HG03175 (cell line): ENCODE measurements around the gene NRGN.
A peak's percentile ranks its signal among the peaks of the same experiment; 100 is the strongest.

Source experiments
- ATAC-seq: cut with Tn5 transposase; IDR thresholded peaks from one replicate; pipeline ENCODE4 v1.9.1; 2021; ENCODE audit warnings: mild to moderate bottlenecking, moderate library complexity; ENCODE audit not compliant: unreplicated experiment

NRGN gene

DNA sequence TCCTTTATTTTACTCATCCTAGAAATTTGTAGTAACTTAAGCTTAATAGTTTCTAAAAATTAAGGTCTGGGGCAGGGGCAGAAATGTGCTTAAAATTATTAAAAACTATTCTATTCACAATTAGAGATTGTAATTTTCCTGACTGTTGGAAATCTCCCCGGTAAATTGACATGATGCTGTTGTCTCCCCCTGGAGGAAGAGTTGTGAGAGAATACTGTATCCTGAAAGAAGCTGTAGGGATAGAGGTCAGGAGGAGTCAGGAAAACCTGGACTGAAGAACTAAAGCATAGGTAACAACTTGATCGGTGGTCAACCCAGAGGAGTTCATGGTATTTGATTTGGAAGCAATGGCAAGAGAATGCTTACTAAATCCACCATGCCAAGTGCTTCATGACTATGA lies 38.5 kb downstream of the NRGN start:
- ATAC-seq = no peak

GRCh38 chr11:124779568-124779967 lies 39.8 kb downstream of the NRGN start:
- ATAC-seq = no peak

DNA sequence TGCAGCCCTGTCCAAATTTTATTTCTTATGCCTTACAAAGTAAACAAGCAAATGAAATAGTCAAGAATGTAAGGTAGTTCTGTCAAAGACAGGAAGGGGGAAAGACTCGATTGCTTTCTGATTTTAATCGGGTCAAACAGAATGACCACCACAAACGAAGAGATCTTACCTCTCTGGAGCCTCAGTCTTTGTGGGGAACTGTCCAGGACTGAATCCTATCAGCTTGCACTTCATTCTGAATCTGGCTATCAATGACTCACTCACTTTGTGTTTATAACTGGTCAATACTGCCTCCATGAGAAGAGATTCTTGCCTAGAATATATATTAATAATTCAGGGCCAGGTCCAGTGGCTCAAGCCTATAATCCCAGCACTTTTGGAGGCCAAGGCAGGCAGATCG lies 43.3 kb downstream of the NRGN start:
- no peak for ATAC-seq

GRCh38 chr11:124784051-124784450 lies 44.3 kb downstream of the NRGN start:
- no peak for ATAC-seq

- no peak for ATAC-seq
Observed at GRCh38 chr11:124788521-124788920, 48.8 kb downstream of the NRGN start.

DNA sequence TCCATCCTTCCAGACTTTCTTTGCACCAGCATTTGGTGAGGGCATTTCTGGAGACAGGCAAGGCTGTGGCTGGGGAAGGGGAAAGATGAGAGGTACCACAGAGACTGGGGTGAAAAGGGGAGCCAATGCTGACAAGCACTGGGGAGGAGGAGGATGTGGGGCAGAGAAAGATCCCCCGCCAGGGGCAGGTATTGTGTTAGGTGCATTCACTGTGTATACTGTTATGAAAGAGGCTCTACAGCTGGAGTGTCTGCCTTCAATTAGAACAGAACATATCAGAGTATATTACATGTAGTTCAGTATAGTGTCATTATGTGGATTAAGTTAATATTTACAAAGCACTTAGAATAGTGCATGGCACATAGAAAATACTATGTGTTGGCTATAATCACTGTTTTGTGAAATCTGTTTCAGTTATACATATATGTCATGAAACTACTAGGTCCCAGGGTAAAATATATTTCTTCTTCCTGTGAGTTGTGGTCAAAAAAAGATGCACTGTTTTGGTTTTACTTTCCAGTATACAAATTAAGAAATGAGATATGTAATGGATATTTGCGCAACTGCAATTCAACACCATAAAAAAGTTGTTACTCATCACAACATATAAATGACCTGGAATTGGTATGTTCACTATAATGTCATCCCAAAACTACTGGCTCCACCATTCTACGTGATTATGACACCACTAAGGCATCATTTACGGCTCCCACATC lies 52.0 kb downstream of the NRGN start:
- ATAC-seq = peak; percentile 79

DNA sequence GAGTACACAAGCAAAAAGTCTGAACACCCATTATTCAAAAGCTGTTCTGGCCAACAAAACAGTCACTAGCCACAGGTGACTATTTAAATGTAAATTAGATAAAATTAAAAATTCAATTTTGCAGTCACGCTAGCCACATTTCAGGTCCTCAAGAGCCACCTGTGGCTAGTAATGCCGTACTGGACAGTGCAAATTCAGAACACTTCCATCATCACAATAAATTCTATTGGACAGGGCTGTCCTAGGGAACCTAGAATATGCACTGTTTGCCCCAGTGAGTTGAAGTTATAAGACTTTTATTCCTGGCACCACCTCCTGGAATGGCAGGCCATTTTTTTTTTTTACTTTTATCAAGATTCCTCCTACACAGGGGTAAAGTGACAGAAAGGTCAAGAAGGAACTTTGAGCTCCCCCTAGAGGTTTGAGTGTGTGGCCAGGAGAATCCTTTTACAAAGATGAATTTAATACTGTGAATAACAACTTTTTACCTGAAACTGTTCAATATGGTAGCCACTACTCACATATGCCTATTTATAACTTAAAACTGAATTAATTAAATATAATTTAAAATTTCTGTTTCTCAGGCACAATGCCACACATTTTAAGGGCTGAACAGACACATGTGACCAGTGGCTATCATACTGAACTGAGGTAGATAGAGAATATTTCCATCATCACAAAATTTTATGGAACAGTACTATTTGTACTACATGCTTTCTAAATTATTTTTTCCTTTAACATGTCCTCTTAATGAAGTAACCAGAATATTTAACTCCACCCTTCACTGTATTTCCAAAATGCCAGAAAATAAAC lies 53.9 kb downstream of the NRGN start:
- no peak for ATAC-seq

DNA sequence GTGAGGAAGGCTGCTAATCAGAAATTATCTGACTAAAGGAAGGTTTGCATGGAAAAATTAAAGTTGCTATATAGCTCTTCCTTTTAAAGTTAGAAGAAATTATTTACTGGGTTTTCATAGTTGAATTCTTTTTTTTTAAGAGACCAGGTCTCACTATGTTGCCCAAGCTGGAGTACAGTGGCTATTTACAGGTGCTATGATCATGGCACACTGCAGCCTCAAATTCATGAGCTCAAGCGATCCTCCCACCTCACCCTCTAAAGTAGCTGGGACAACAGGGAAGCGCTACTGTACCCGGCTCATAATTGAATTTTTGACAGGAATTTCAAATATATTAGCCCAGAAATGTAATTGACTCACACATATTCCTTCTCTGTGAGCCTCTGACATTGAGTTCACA lies 56.6 kb downstream of the NRGN start:
- ATAC-seq = no peak
